HFF-Myc (cell line): Measurements from ENCODE around the gene USP36.
A peak's percentile ranks its signal among the peaks of the same experiment; 100 is the strongest.
"Not testable (repeated sequence)": the region's sequence is repeated elsewhere in the genome, so short reads cannot be mapped to it uniquely, and the experiment has no call there.

Experiments
- DNase-seq: peaks from one replicate; pipeline ENCODE4 v3.0.0-alpha.2; 2011; ENCODE audit warnings: low read depth; ENCODE audit errors: extremely low read depth
- H3K4me3 ChIP-seq: replicated peaks from 2 replicates; pipeline ENCODE4 v1.5.1; 2011; ENCODE audit warnings: low read depth, mild to moderate bottlenecking, control low read depth, low read length
- CTCF ChIP-seq: IDR thresholded peaks from 2 replicates; pipeline ENCODE4 v1.5.1; 2012; ENCODE audit warnings: mild to moderate bottlenecking, low read depth, low read length, control low read depth; ENCODE audit errors: missing control alignments

The USP36 gene

GRCh38 chr17:78840780-78841611 is at the start of gene USP36:
Gene USP36, minus strand, starts transcription at chr17:78840814. Its CDS starts 4,451 bp downstream, at chr17:78836363.
- no peak for TF ChIP-seq CTCF
- DNase-seq, result peak; percentile 97
- H3K4me3 ChIP-seq, result peak within 1 kb of the TSS; percentile 91

- H3K4me3 ChIP-seq, DNase-seq: not testable (repeated sequence)
These were observed 49.5 kb upstream of the USP36 start for GRCh38 chr17:78890096-78890495.

- DNase-seq, result no peak
- H3K4me3 ChIP-seq, result no peak overlapping the region
- TF ChIP-seq CTCF, result no peak
These were observed 48.9 kb upstream of the USP36 start for GRCh38 chr17:78889531-78889930.

GRCh38 chr17:78888941-78889518 is 48.4 kb upstream of the USP36 start:
- no peak for TF ChIP-seq CTCF
- H3K4me3 ChIP-seq, result no peak overlapping the region
- no peak for DNase-seq

- no peak for DNase-seq
- TF ChIP-seq CTCF, result no peak
- no peak overlapping the region for H3K4me3 ChIP-seq
These were observed 46.3 kb upstream of the USP36 start for GRCh38 chr17:78886954-78887353.

GRCh38 chr17:78885956-78886355 is 45.3 kb upstream of the USP36 start:
- DNase-seq, result no peak
- H3K4me3 ChIP-seq, result no peak overlapping the region
- TF ChIP-seq CTCF, result no peak

- TF ChIP-seq CTCF, result no peak
- DNase-seq, result no peak
- H3K4me3 ChIP-seq, result peak overlapping the region; percentile 44; the same call in 1 of the 2 replicates
These were observed 44.5 kb upstream of the USP36 start for GRCh38 chr17:78884876-78885667.
